Measurements from ENCODE around the gene CDH13. TPM values are rescaled to one million over a fixed set of nuclear protein-coding genes. Genes with fewer than 3 reads are reported as not detected.

CDH13 gene
- total and polyA plus RNA-seq, 7 donors = 6.1 to 30.7 (median 22.8) TPM

DNA sequence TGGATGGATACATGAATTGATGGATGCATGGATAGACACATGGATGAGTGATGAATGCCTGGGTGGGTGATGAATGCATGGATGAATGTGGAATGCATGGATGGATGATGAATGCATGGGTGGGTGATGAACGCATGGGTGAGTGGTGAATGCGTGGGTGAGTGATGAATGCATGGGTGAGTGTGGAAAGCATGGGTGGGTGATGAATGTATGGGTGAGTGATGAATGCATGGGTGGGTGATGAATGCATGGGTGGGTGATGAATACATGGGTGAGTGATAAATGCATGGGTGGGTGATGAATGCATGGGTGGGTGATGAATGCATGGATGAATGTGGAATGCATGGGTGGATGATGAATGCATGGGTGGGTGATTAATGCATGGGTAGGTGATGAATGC, 1097.1 kb downstream of the CDH13 start:
- TF ChIP-seq, protein P1, sequence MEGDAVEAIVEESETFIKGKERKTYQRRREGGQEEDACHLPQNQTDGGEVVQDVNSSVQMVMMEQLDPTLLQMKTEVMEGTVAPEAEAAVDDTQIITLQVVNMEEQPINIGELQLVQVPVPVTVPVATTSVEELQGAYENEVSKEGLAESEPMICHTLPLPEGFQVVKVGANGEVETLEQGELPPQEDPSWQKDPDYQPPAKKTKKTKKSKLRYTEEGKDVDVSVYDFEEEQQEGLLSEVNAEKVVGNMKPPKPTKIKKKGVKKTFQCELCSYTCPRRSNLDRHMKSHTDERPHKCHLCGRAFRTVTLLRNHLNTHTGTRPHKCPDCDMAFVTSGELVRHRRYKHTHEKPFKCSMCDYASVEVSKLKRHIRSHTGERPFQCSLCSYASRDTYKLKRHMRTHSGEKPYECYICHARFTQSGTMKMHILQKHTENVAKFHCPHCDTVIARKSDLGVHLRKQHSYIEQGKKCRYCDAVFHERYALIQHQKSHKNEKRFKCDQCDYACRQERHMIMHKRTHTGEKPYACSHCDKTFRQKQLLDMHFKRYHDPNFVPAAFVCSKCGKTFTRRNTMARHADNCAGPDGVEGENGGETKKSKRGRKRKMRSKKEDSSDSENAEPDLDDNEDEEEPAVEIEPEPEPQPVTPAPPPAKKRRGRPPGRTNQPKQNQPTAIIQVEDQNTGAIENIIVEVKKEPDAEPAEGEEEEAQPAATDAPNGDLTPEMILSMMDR (IDR thresholded peaks at IDR 0.05) = no peak
- Histone ChIP-seq H3K4me1 (peaks cover 20% of the 10 kb centered on the region), H3K9me3 (no peaks in the 10 kb centered on the region), H3K27me3 (ENCODE audit: insufficient read depth in 3 of 3, low read length in 2 of 3) (no peaks in the 10 kb centered on the region), H3K4me3 (no peak overlapping the region), H3K36me3 (ENCODE audit: insufficient read depth in 1 of 2, low read depth in 1 of 2) (no peaks in the 10 kb centered on the region), H3K27ac (no peak overlapping the region)
- DNase-seq (no peak), ATAC-seq (no peak)
- WGBS, 3 donors = 95 to 100% (median 96%) methylated on average over 2 of the region's 2 CpGs
- intact Hi-C loops (cut with DNase I) = no loop called here

DNA sequence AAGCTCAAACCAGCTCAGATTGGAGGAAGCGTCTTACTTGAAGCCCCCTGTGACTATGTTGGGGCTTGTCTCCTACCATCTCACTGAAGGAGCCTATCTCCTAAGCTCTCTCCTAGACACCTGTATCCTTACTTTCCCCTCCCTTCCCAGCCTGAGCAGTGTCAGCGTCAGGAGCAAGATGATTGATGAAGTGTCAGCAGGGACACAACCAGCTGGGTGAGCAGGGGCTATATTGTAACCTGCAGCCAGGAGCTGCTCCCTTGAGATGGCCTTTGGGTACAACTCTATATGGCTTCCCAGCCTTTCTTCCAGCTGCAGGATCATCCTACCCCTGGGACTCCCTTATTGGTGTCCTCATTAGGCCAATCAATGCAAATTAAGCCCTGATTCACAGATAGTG, 1097.8 kb downstream of the CDH13 start:
- Histone ChIP-seq H3K9me3 (no peaks in the 10 kb centered on the region), H3K4me1 (peaks cover 20% of the 10 kb centered on the region), H3K27me3 (ENCODE audit: insufficient read depth in 3 of 3, low read length in 2 of 3) (no peaks in the 10 kb centered on the region), H3K27ac (no peak overlapping the region), H3K36me3 (ENCODE audit: insufficient read depth in 1 of 2, low read depth in 1 of 2) (no peaks in the 10 kb centered on the region), H3K4me3 (no peak overlapping the region)
- TF ChIP-seq, protein P1 (IDR thresholded peaks at IDR 0.05) = no peak
- WGBS, 3 donors = 62 to 100% (median 76%) methylated on average over 2 of the region's 2 CpGs
- ATAC-seq = no peak
- intact Hi-C loops (cut with DNase I) = no loop called here
- no peak for DNase-seq

DNA sequence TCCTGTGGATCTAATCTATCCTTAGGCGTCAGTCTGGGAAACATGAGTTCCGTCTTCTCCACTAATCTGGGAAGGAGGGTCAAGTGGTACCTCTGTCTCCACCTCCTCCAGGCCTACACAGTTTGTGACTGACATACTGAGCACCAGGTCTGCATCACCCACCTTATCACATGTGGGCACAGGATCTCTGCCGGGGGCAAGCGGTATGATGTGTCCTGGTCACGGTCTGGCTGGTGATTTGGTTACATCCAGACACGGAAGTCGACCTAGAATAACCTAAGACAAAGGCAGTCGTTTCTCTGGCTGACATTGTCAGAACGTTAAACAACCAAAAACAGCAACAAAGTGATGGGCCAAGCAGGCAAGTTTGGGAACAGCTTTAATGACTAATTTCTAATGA, 1098.5 kb downstream of the CDH13 start:
- H3K36me3 ChIP-seq (ENCODE audit: insufficient read depth in 1 of 2, low read depth in 1 of 2) = no peaks in the 10 kb centered on the region
- H3K27me3 ChIP-seq (ENCODE audit: insufficient read depth in 3 of 3, low read length in 2 of 3) = no peaks in the 10 kb centered on the region
- no peak overlapping the region for H3K4me3 ChIP-seq
- TF ChIP-seq, protein P1 (IDR thresholded peaks at IDR 0.05) = no peak
- intact Hi-C loops (cut with DNase I) = no loop called here
- 49 to 67% (median 49%) methylated on average over 9 of the region's 9 CpGs for WGBS, 3 donors
- ATAC-seq (no peak), DNase-seq (no peak)
- H3K27ac ChIP-seq = no peak overlapping the region
- H3K9me3 ChIP-seq = no peaks in the 10 kb centered on the region
- H3K4me1 ChIP-seq = peaks cover 20% of the 10 kb centered on the region

DNA sequence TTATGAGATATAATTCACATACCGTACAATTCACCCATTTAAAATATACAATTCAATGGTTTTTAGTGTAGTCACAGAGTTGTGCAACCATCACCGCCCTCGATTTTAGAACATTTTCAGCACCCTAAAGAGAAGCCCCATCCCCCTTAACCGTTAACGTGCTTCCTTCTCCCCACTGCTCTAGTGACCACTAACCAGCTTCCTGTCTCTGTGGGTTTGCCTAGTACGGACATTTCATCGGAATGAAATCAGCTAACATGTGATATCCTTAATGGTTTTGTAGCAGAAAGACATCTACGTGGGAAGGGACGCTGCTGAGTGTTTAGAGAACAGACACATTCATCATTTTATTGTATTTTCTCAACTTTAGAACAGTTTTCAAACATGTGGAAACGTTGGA, 1100.2 kb downstream of the CDH13 start:
- no peak for ATAC-seq
- intact Hi-C loops (cut with DNase I) = no loop called here
- Histone ChIP-seq H3K36me3 (ENCODE audit: insufficient read depth in 1 of 2, low read depth in 1 of 2) (no peaks in the 10 kb centered on the region), H3K4me3 (no peak overlapping the region), H3K4me1 (peaks cover 12% of the 10 kb centered on the region), H3K27me3 (ENCODE audit: insufficient read depth in 3 of 3, low read length in 2 of 3) (no peaks in the 10 kb centered on the region), H3K9me3 (no peaks in the 10 kb centered on the region), H3K27ac (no peak overlapping the region)
- TF ChIP-seq, protein P1 (IDR thresholded peaks at IDR 0.05) = no peak
- no peak for DNase-seq
- WGBS, 3 donors = 80 to 82% (median 80%) methylated on average over 10 of the region's 10 CpGs

DNA sequence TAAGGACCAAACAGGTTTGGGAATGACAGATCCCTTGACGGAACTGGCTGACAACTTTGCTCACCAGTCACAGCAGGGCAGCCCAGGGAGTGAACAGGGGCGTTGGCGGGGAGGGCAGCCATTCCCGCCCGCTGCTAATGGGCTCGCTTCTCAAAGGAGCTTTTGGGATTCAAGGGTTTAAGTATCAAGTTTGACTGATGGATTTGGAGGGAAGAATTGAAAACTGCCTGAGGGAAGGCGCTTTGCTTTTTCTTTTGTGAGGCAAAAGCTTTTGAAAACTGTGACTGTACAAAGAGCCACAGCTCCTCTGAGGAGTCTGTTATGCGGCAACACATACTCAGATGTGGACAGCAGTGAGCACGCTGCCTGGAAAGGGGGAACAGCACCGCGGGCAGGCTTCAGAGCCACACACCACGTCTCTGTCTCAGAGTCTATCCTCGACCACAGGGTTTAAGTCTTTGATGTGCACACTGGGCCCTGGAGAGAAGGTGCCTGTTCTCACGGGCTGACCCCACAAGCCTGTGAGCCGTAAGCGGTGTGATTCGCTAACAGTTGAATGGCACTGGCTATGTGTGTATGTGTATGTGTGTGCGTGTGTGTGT, 1101.1 kb downstream of the CDH13 start:
- DNase-seq (no peak), ATAC-seq (no peak)
- WGBS, 3 donors = 90 to 93% (median 92%) methylated on average over 18 of the region's 18 CpGs
- H3K36me3 ChIP-seq (ENCODE audit: insufficient read depth in 1 of 2, low read depth in 1 of 2) = no peaks in the 10 kb centered on the region
- no peak overlapping the region for H3K27ac ChIP-seq
- peaks cover 8% of the 10 kb centered on the region for H3K4me1 ChIP-seq
- TF ChIP-seq, protein P1 (IDR thresholded peaks at IDR 0.05) = no peak
- H3K4me3 ChIP-seq = no peak overlapping the region
- H3K27me3 ChIP-seq (ENCODE audit: insufficient read depth in 3 of 3, low read length in 2 of 3) = no peaks in the 10 kb centered on the region
- intact Hi-C loops (cut with DNase I) = no loop called here
- H3K9me3 ChIP-seq = no peaks in the 10 kb centered on the region

Data from psoas muscle (tissue), 8 donors.